Mammary epithelial cell (primary cell): ENCODE data around the gene VIPR2.

Source experiments
- EZH2 ChIP-seq: IDR thresholded peaks from 2 replicates; pipeline ENCODE4 v1.6.1; 2012; ENCODE audit warnings: low read length, inconsistent platforms, borderline replicate concordance
- TF ChIP-seq, protein P1 (sequence below), 2 donors: IDR thresholded peaks in 1 of 2; conservative IDR thresholded peaks in 1 of 2; 2 replicates each; pipeline ENCODE4 v1.5.1; 2011 to 2012; ENCODE audit warnings: inconsistent platforms in 2 of 2, low read length in 2 of 2, mild to moderate bottlenecking in 2 of 2, control low read depth in 1 of 2, low read depth in 1 of 2; ENCODE audit not compliant: insufficient read depth in 1 of 2; ENCODE audit errors: extremely low read depth in 1 of 2

DNA sequence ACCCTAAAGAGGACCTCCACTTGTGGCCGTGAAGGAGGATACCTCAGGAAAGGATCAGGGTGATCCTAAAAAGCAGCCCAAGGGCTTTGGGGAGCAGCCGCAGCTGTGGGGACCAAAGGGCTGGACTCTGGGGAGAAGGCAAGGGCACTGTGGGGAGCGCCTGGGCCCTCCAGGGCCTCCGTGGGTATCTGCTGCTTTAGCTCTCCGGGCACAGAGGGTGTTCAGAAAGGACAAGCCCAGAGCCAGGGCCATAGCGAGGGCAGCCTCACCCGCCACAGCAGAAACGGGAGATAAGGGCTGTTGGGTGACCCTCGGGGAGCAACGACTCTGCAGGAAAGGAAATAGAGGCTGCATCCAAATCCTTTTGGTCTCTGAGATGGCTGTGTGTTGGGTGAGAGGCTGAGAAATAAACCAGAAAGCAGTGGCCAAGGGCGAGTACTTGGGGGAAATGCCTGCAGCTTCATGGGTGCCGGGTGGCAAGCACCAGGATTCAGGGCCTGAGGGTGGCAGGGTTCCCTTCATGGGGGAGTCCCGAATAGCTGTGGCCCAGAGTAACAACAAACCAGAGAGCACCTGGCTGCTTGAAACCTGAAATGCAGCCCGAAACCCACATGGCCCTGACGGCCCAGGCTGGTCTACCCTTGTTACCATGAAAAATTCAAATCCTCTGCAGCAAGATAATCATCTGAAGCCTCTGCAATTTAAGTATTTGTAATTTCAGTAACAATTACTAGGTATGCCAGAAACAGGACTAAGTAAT, 95.2 kb downstream of the VIPR2 start:
- TF ChIP-seq, protein P1, sequence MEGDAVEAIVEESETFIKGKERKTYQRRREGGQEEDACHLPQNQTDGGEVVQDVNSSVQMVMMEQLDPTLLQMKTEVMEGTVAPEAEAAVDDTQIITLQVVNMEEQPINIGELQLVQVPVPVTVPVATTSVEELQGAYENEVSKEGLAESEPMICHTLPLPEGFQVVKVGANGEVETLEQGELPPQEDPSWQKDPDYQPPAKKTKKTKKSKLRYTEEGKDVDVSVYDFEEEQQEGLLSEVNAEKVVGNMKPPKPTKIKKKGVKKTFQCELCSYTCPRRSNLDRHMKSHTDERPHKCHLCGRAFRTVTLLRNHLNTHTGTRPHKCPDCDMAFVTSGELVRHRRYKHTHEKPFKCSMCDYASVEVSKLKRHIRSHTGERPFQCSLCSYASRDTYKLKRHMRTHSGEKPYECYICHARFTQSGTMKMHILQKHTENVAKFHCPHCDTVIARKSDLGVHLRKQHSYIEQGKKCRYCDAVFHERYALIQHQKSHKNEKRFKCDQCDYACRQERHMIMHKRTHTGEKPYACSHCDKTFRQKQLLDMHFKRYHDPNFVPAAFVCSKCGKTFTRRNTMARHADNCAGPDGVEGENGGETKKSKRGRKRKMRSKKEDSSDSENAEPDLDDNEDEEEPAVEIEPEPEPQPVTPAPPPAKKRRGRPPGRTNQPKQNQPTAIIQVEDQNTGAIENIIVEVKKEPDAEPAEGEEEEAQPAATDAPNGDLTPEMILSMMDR (conservative IDR thresholded peaks at IDR 0.05 in 1 of 2, IDR thresholded peaks at IDR 0.05 in 1 of 2; ENCODE audit: extremely low read depth in 1 of 2, insufficient read depth in 1 of 2, low read depth in 1 of 2, low read length in 2 of 2) = no peak
- TF ChIP-seq EZH2 = no peak
